Hypothalamus (tissue), 51 donors: ENCODE measurements around the gene TLR3.
A peak's percentile ranks its signal among the peaks of the same experiment; 100 is the strongest.

Source experiments
- DNase-seq, 51 donors: peaks; one replicate each; lab custom pipeline; 2025; lab: John Stamatoyannopoulos, UW

The TLR3 gene

GRCh38 chr4:186104114-186104889, 35.3 kb downstream of the TLR3 start, which contains the start of gene FAM149A:
Gene FAM149A (plus strand): TSS chr4:186104704.
- DNase-seq, result peak in 15 of 51 donors; percentile 4 to 43 (median 14)

- peak in 3 of 51 donors; percentile 5 to 13 (median 6) for DNase-seq
Measured at GRCh38 chr4:186104890-186105646, 36.1 kb downstream of the TLR3 start.

GRCh38 chr4:186105647-186106321, 36.8 kb downstream of the TLR3 start:
- DNase-seq, result peak in 2 of 51 donors; percentile 22 to 47

GRCh38 chr4:186107947-186108346, 39.0 kb downstream of the TLR3 start:
- no peak for DNase-seq

GRCh38 chr4:186108391-186108790, 39.4 kb downstream of the TLR3 start:
- DNase-seq, result no peak

- no peak for DNase-seq
Measured at GRCh38 chr4:186109245-186109644, 40.3 kb downstream of the TLR3 start.

- DNase-seq, result no peak
Measured at GRCh38 chr4:186116697-186117096, 47.7 kb downstream of the TLR3 start.

GRCh38 chr4:186118582-186118981, 49.6 kb downstream of the TLR3 start:
- no peak for DNase-seq

GRCh38 chr4:186121057-186121456, 52.1 kb downstream of the TLR3 start:
- DNase-seq, result no peak

- no peak for DNase-seq
Measured at GRCh38 chr4:186128842-186129241, 59.9 kb downstream of the TLR3 start.

- DNase-seq, result no peak
Measured at GRCh38 chr4:186131935-186132334, 63.0 kb downstream of the TLR3 start.

GRCh38 chr4:186132577-186133242, 63.8 kb downstream of the TLR3 start:
- DNase-seq, result no peak

- peak in 10 of 51 donors; percentile 7 to 39 (median 16) for DNase-seq
Measured at GRCh38 chr4:186134257-186134656, 65.3 kb downstream of the TLR3 start.

- no peak for DNase-seq
Measured at GRCh38 chr4:186134861-186135260, 65.9 kb downstream of the TLR3 start.

GRCh38 chr4:186137196-186137794, 68.3 kb downstream of the TLR3 start:
- DNase-seq, result peak in 1 of 51 donors; percentile 13
